WTC11 (cell line): ENCODE data around the gene ZMAT3.

ENCODE experiments used
- CREM ChIP-seq: sonication (generic); formaldehyde crosslinking; IDR thresholded peaks from 2 replicates; pipeline ENCODE4 v1.8.1; 2022; ENCODE audit warnings: mild to moderate bottlenecking, missing genetic modification reagents, moderate library complexity
- SMAD3 ChIP-seq: sonication (generic); formaldehyde crosslinking; IDR thresholded peaks from 2 replicates; pipeline ENCODE4 v1.8.0; 2022; ENCODE audit warnings: missing genetic modification reagents, mild to moderate bottlenecking, borderline replicate concordance
- TCF7 ChIP-seq: sonication (generic); formaldehyde crosslinking; IDR thresholded peaks from 2 replicates; pipeline ENCODE4 v1.8.0; 2022; ENCODE audit warnings: mild to moderate bottlenecking, low read depth, missing genetic modification reagents, moderate library complexity
- TF ChIP-seq, protein P1 (sequence below): fragments of 200-600 bp; IDR thresholded peaks from 2 replicates; pipeline ENCODE4 v1.8.0; 2022; ENCODE audit warnings: antibody characterized with exemption
- TF ChIP-seq, protein P2 (sequence below): sonication (generic); formaldehyde crosslinking; IDR thresholded peaks from 2 replicates; pipeline ENCODE4 v1.8.1; 2023; ENCODE audit warnings: mild to moderate bottlenecking, missing genetic modification reagents, moderate library complexity

DNA sequence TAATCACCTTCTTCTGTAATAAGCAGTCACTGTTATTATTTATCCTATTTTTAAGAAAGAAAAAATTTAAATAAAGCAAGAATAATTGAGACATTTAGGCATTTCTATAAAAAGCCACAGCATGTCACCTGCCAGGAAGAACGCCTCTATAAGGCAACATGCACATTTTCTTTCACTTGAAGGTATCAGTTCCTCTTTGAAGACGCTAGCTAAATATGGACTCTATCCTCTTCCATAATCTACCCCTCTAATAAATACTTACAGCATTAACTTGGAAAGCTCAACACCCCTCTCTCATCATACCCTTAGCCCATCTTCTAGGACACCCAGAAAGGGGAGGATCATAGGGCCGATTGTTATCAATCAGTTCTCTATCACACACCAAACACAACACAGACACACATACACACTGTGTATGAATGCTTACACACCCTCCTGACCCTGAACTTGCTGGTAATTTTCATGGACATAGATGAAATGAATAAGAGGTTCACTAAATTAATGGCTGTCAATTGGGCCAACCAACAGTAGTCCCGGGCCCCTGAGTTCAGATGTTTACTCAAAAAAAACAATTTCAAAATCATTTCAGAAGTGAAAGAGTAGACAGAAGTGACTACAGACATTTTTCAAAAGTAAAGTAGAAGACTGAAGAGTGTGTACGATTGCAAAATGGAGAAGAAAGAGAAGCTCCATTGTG is 102.5 kb downstream of the ZMAT3 start:
- TF ChIP-seq, protein P1, sequence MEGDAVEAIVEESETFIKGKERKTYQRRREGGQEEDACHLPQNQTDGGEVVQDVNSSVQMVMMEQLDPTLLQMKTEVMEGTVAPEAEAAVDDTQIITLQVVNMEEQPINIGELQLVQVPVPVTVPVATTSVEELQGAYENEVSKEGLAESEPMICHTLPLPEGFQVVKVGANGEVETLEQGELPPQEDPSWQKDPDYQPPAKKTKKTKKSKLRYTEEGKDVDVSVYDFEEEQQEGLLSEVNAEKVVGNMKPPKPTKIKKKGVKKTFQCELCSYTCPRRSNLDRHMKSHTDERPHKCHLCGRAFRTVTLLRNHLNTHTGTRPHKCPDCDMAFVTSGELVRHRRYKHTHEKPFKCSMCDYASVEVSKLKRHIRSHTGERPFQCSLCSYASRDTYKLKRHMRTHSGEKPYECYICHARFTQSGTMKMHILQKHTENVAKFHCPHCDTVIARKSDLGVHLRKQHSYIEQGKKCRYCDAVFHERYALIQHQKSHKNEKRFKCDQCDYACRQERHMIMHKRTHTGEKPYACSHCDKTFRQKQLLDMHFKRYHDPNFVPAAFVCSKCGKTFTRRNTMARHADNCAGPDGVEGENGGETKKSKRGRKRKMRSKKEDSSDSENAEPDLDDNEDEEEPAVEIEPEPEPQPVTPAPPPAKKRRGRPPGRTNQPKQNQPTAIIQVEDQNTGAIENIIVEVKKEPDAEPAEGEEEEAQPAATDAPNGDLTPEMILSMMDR, result no peak
- TF ChIP-seq SMAD3 (CRISPR knock-in tag), result no peak
- TF ChIP-seq, protein P2, sequence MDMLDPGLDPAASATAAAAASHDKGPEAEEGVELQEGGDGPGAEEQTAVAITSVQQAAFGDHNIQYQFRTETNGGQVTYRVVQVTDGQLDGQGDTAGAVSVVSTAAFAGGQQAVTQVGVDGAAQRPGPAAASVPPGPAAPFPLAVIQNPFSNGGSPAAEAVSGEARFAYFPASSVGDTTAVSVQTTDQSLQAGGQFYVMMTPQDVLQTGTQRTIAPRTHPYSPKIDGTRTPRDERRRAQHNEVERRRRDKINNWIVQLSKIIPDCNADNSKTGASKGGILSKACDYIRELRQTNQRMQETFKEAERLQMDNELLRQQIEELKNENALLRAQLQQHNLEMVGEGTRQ (CRISPR knock-in tag), result no peak
- TF ChIP-seq TCF7 (CRISPR knock-in tag), result no peak
- no peak for TF ChIP-seq CREM (CRISPR knock-in tag)
